Measurements from ENCODE around the gene CACNA1S.

The CACNA1S gene

GRCh38 chr1:201140235-201140940 is 28.2 kb upstream of the CACNA1S start:
- DNase-seq, result no peak

- DNase-seq, result no peak
These were observed 27.5 kb upstream of the CACNA1S start for GRCh38 chr1:201139756-201140155.

GRCh38 chr1:201139306-201139705 is 27.1 kb upstream of the CACNA1S start:
- DNase-seq, result no peak

- DNase-seq, result no peak
These were observed 26.1 kb upstream of the CACNA1S start for GRCh38 chr1:201138311-201138840.

GRCh38 chr1:201137579-201138310 is 25.5 kb upstream of the CACNA1S start:
- no peak for DNase-seq

- DNase-seq, result no peak
These were observed 24.8 kb upstream of the CACNA1S start for GRCh38 chr1:201137024-201137392.

GRCh38 chr1:201136355-201137023 is 24.3 kb upstream of the CACNA1S start:
- no peak for DNase-seq

GRCh38 chr1:201134405-201134804 is 22.2 kb upstream of the CACNA1S start:
- DNase-seq, result no peak

- DNase-seq, result no peak
These were observed 19.2 kb upstream of the CACNA1S start for GRCh38 chr1:201131398-201131797.

GRCh38 chr1:201128962-201129361 is 16.7 kb upstream of the CACNA1S start:
- no peak for DNase-seq

GRCh38 chr1:201128476-201128875 is 16.2 kb upstream of the CACNA1S start:
- DNase-seq, result no peak

- DNase-seq, result no peak
These were observed 15.7 kb upstream of the CACNA1S start for GRCh38 chr1:201127755-201128455.

GRCh38 chr1:201126832-201127754 is 14.9 kb upstream of the CACNA1S start, which contains the start of gene ASCL5:
Gene ASCL5 (minus strand): TSS chr1:201127184. CDS start chr1:201115372, 11,812 bp downstream.
- DNase-seq, result no peak

GRCh38 chr1:201126463-201126831 is 14.2 kb upstream of the CACNA1S start:
- DNase-seq, result no peak

- DNase-seq, result no peak
These were observed 13.6 kb upstream of the CACNA1S start for GRCh38 chr1:201125800-201126199.

GRCh38 chr1:201125019-201125418 is 12.8 kb upstream of the CACNA1S start:
- no peak for DNase-seq

GRCh38 chr1:201123866-201124265 is 11.6 kb upstream of the CACNA1S start:
- DNase-seq, result no peak

- DNase-seq, result no peak
These were observed 10.2 kb upstream of the CACNA1S start for GRCh38 chr1:201122321-201122957.

GRCh38 chr1:201119206-201120197 is 7.3 kb upstream of the CACNA1S start:
- DNase-seq, result peak; percentile 38

- DNase-seq, result no peak
These were observed 3.9 kb upstream of the CACNA1S start for GRCh38 chr1:201116091-201116490.

Measured in T-helper 9 cell (primary cell).